RCC 7860 (cell line): ENCODE results near the gene SLC5A10.

ENCODE experiments used
- DNase-seq: peaks from one replicate; pipeline ENCODE4 v3.0.0-alpha.2; 2015; ENCODE audit warnings: low spot score
- FAIRE-seq: peaks from 2 replicates; lab custom pipeline; 2012; peaks lifted over from hg19 to GRCh38; lab: Jason Lieb, UNC

The SLC5A10 gene

DNA sequence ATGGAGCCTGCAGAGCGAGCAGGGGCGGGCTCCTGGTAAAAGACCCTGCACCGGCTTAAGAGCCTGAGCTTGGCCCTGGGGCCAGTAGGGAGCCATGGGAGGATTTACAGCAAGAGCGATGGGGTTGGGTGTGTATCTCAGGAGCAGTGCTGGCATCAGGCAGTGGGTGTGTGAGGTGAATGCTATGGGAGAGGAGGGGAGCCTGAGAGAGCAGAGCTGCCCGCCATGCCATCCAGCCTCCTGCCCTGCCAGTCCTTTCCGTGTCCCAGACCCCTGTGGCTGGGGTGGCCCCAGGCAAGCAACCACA is 29.3 kb downstream of the SLC5A10 start:
- DNase-seq = no peak
- no peak for FAIRE-seq

DNA sequence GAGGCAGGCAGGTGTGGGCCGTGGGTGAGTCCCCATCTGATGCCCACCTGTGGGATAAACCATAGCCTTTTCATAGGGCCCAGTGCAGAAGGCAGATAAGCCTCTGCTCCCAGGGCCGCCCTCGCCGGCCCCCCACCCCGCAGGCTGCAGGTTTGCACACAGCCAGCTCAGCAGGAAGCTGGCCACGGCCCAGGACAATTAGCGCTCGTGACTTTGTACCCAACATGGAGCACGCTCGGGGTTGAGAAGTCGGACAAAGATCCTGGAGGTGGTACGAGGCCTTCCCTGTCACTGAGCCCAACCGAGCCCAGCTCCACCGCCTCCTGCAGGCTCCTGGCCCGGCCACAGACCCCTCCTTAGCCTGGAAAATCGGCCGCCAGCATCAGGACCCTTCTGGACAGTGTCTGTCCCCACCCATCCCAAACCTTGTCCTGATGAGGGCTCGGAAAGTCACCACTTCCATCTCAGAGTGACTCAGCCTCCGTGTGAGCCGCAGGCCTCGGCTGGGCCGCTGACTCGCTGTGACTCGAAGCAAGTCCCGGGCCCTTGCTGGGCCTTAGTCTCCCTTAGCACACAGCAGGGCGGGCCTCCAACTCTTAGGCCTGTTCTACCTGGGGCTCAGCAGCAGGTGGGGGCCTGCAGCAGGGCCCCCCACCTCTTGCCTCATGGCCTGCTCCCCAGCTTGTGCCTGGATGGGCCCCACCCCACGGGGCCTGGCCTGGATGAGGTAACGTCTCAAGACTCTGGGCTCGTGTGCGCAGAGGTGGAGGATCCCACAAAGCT is 29.9 kb downstream of the SLC5A10 start:
- DNase-seq (peak; percentile 47), FAIRE-seq (no peak)

DNA sequence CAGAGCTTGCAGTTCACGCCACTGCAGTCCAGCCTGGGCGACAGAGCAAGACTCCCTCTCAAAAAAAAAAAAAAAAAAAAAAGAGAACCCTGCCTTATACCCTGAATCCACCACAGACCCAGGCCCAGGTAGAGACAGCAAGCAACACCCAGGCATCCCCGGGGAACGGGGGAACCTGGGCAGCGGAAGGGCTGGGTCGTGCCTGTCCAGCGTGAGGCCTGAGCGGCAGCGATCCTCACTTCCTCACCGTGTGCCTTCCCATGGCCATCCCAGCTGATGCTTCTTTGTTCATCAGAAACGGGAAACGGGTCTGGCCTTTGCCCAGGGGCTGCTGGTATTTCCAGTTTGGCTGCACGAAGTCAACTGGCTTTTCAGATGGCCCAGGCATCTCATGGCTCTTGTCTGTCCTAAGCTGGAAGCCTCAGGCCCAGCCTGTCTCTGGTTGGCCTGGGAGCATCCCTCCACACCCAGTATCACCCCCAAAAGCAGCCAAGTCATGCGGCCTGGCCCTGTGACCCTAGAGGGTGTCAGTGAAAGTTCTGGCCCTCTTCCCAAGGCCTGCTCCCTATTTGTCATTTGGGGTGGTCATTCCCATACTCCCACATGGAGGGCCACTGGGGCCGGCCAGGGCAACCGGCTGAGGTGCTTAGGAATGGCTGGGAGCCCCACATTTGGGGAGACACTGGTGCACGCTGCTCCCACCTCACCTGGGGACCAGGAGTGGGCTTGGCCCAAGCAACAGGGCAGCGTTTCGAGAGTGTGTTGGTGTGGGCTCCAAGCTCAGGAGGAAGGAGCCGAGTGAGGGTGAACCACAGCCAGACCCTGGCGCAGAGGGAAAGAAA is 32.5 kb downstream of the SLC5A10 start:
- FAIRE-seq = no peak
- no peak for DNase-seq

DNA sequence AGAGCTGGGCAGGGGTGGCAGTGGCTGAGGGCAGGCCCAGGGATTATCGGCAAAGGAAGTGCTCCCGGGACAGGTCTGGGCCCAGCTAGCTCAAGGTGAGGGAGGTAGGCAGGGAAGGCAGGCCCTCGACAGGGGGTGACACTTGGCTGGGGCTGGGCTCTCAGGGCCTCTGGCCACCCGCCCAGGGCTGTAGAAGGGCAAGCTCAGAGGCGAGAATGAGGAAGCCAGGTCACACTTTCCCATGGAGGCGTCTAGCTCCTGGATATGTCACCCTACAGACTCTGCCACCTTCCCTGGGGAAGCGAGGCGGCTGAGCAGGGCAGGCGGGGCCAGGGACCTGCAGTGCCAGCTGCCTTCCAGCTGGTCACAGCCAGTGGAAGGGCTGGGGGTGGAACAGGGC is 33.5 kb downstream of the SLC5A10 start:
- no peak for DNase-seq
- FAIRE-seq = no peak

DNA sequence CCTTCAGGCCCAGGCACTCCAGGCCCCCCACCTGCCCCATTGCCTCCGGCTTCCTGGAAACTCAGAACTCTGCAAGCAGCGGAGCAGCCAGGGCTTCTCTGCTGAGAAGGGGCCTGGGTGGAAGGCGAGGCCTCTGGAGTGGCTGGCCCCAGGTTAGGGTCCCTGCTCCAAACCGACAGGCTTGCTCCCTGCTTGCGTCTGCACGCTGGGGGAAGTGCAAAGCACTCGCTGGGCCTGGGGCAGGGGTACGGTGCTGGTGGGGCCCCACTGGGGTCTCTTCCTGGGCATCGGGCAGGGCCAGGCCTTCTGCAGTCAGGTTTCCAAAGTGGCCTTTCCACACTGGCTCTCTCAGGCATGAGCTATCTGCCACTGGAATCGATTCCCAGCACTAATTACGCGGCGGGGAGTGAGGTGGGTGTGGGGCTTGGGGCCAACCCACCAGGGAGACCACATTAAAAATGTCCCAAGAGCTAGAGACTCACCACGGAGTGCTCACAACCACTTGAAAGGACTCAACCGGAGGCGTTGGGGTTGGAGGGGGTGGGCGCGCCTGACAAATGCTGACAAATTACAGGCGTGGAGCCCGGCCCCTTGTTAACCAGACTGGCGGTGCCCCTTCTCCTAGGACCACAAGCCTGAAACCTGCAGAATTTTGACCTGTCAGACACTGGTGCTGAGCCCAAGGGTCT is 34.7 kb downstream of the SLC5A10 start:
- FAIRE-seq (no peak), DNase-seq (no peak)

DNA sequence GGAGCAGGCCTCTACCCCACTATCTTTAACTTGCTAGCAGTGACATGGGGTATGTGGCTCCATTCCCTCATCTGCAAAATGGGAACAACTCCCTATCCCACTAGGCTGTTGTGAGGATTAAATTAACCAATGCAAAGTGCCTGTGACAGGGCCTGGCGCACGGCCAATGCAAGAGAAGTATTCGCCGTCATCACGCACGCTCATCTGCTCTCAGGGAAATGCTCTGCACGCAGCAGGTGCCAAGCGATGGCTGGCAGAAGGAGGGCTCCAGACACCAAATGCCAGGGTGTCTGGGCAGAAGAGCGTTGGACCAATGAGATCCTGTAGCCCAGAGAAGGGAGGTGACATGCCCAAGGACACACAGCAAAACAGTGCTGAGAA is 35.3 kb downstream of the SLC5A10 start:
- FAIRE-seq = no peak

DNA sequence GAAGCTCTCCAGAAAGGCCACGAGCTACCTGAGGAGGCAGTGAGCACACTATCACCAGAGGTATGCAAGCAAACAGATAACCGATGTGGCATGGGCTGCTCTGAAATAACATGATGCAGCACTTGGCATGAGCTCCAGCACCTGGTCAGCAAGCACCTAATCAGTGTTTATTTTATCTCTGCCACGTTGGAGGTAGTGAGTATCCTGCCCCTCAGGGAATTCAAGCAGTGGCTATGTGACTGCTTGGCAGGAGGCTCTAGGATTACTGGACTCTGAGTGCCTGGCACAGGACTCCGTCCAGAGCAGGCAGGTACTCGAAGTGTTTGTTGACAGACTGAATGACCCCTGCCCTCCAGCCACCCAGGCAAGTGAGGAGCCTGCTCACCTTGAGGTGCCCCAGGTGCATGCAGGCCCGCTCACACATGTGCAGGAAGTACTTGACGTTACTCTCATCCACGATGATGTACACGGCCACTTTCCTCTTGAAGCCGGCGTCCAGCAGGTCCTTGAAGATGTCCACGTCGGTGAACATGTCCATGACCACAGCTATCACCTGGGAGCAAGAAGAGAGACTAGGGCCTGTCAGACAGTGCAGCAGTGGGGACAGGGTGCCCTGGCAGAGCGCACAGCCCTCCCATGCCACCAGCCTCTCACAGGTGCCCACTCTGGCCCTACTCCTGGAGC is 36.0 kb downstream of the SLC5A10 start:
- DNase-seq = no peak
- no peak for FAIRE-seq

More for the DNA sequence above, 35.3 kb downstream of the SLC5A10 start:
- no peak for DNase-seq

DNA sequence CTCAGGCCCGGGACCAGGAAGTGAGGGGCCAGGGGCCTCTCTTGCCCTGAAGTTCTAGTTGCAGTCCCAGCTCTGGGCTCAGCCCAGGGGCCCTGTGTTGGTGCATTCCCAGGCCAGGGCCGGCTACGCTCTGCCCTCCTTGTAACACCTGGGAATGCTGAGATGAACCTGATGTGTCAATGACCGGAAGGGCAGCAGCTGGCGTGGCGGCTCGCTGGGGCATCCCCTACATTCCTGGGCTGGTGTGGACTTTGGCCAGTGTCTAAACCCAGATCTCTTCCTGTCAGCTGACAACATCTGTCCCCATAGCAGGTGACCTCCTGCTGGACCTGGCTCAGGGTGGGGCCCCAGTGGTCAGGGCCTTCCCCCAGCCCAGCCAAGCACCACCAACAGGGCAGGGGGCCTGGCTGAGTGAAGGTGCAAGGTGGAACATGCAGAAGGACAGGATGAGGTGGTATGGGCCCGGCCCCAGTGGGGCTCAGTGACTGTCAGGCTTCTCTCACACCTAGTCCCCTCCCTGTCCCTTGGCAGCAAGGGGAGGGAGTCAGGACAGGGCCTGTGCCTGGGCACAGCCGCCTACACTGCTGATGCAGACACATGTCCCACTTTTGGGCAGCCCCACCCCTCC is 36.7 kb downstream of the SLC5A10 start:
- DNase-seq = peak; percentile 40
- FAIRE-seq = no peak

DNA sequence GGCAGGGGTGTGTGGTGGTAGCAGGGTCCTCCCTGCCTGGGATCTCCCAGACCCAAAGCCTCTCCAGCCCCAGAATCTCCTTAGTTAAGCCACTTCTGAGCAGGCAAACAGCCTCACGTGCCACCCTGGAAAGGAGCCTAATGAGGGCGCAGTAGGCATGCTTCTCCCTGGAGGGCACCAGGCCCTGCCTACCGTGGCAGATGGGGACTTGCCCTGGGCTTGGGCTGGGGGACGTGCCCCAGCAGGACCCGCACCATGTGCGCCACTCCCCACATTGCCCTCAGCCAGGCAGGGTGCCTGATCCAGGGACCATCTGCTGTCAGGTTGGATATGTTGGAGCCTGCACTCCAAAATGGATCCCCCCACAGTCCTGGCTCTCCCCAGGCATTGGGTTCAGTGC is 38.4 kb downstream of the SLC5A10 start:
- no peak for DNase-seq
- no peak for FAIRE-seq

DNA sequence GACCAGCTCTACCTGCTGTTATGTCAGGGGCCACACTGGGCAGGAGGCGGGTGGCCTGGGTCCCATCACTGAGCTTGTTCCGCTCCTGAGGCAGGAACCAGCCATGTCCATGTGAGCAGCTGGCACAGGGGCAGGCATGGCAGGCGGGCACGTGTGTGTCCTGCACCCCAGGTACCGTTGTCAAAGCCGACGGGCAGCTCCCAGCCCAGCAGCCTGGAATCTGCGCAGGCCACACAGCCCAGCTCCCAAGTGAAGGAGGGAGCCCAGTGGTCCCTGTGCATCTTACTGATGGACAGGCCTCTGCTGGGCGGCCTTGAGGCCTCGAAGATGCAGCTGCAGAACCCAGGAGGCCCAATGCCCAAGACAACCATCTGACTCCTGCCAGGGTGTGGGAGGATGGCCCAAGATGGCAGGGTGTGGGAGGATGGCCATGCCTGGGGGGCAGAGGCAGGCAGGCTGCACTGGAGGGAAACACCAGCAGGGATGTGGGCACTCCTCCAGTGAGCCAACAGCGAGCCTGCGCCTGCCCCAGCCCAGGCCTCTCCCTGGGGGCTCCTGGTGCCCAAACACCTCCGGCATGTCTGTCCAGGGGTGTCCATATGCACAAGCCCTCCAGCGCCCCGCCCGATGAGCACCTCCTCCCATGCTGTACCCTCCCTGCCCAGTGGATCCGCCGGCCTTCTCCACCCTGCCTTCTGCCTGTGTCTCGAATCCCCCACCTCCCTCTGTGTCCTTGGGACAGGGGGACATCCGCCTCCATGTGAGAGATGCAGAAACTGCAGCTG is 39.8 kb downstream of the SLC5A10 start:
- DNase-seq (no peak), FAIRE-seq (no peak)

DNA sequence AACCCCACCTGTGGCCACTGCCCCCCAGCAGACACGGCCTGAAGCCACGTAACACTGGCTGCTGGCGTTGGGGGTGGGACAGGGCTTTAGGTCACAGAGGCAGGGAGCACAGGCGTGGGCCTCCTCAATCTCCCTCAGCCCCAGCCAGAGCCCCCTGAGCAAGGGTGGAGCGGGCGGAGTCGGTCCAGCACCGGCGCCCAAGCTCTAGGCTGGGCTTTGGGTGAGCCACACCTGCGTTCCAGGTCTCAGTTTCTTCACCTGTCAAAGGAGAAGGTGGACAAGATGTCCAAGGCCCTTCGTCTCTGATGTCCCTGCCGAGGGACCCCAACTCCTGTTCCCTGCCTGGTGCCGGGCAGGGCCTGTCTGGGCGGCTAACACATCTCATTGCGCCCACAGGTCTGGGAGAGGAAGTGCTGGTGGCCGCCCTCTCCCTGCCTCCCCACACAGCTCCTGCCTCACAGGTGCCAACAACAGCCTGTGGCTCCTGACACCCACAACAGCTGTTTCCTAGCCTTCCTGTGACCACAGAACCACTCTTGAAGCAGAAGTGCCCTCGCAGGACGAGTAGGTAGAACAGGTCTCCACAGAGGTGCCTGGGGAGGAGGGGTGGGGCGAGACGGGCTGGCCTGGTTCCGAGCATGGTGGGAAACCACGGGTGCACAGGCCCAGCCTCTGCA is 40.6 kb downstream of the SLC5A10 start:
- no peak for DNase-seq
- no peak for FAIRE-seq

DNA sequence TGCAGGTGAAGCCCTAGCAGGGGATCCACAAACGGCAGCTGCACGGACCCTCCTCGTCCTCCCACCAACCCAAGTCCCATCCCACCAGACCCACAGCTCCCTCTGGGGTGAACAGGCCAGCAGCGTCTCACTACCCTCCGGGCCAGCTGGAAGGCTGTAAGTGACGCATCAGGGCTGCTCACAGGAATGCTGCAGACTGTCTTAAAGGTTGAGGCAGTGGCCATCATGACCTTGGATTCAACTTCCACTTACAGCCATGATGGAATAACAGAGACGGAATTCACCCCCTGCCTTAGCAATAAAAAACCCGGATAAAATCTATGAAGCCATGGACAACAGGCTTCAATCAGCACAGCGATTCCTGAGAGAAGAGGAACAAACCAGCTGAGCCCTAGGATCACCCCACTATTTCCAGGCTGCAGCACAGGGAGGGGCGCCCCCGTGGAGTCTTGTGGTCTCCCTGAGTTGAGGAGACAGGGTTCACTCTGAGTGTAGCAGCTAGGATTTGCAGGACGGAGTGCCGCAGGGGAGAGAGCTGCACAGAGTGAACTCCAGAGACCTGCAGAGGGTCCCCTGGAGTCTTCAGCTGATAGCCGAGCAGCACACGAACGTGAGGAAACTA is 42.1 kb downstream of the SLC5A10 start:
- no peak for DNase-seq
- FAIRE-seq = no peak

DNA sequence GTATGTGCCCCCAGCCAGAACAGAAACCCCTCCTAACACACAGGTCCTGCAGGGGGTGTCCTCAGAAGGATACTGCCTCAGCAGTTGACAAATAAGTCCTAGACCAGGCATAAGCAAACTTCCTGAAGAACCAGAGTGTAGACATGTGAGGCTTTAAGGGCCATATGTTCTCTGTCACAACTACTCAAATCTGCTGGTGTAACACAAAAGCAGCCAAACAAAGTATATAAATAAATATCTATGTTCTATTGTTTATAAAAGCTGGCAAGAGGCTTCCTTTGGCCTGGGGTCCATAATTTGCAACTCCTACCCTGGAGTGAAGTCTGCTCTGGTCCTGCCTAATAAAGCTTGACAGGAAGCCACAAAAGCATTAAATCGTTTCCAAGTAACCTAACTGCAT is 42.7 kb downstream of the SLC5A10 start:
- no peak for FAIRE-seq
- no peak for DNase-seq

DNA sequence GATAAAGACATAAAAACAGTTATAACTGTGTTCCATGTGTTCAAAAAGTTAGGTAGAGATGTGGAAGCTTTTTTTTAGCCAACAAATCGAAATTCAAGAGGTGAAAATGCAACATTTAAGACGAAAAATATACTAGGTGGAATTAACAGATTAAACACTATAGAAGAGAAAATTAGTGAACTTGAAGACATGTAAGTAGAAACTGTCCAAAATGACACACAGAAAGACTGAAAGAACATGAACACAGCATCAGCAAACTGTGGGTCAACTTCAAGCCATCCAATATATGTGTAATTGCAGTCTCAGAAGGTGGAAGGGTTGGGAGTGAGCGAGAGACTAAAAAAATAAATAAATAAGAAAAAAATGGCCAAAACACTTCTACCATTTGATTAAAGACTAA is 43.3 kb downstream of the SLC5A10 start:
- FAIRE-seq = no peak
- DNase-seq = no peak

DNA sequence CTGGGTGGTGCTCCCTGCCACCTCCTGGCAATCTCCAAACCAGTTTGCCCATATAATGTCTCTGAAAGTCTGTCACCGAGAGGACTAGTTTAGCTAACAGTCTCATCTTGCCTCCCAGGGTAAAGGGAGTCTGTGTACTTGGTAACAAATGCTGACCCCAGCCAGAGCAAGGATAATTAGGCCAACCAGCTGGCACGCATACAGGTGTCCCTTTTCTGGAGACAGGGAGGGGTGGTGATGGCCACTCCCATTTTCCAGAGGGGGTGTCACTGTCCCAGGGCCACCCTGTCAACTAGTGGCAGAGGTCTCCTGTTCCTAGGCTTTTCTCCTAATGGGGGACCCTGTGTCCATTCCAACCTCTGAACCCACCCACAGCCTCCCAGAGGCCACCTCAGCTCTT is 44.5 kb downstream of the SLC5A10 start:
- FAIRE-seq = no peak
- no peak for DNase-seq

DNA sequence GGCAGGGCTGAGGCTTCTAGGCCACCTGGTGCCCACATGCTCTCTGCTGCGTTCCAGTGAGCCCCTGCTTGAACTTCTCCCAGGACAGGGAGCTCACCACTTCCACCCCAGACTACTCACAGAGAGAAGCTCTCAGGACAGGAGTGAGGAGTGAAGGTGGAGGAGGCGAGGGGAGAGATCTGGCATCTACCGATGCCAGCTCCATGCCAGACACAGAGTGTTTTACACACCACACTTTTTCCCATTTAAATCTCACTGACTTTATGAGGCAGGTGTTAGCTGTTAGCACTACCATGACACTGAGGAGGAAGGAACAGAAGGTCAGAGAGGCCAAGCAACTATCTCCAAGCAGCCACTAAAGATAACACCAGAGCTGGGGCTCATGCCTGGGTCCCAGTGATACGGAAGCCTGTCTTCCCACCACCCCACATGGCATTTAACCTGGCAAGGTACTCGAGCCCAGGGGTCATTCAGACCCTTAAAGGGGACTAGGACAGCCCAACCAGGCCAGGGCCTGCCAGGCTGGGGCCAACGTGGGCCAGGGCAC is 45.8 kb downstream of the SLC5A10 start:
- no peak for DNase-seq
- no peak for FAIRE-seq

DNA sequence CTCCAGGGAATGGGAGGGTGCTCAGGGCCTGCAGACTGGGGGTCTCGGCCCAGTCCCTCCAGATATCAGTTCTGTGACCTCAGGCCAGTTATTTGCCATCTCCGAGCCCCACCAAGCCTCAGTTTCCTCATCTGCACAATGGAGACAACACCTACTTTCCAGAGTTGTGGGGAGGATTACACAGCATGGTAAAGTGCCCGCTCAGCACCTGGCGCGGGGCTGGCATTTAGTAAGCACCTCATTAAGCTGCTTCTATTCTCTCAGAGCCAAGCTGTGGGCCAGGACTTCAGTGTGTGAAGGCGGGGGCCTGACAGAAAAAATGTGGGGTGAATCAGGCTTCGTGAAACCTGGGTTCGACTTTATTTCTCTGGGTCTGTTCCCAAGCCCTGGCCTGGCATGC is 47.4 kb downstream of the SLC5A10 start:
- FAIRE-seq (no peak), DNase-seq (no peak)

DNA sequence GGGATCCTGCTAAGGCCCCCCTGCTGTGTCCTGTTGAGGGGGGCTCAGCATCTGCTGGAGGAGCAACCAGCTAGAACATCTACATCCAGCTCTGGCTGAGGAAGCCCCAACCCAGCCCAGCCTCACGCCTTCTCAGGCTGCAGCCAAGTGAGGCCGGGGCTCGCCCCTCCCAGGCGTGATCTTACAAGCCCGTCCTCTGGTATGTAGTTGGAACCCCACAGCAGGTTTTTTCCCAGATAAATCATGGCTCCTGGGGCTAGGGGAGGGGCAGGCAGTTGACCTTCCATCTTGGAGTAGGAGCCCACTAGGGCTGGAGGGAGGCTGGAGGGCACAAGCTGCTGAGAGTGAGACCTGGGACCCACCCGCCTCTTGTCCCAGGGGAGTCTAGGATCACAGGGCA is 47.9 kb downstream of the SLC5A10 start:
- no peak for FAIRE-seq

More for the DNA sequence above, 47.9 kb downstream of the SLC5A10 start:
- DNase-seq = no peak
